GM08714 (cell line): ENCODE data around the gene CRMP1.
"Not testable (repeated sequence)": the region's sequence is repeated elsewhere in the genome, so short reads cannot be mapped to it uniquely, and the experiment has no call there.

Source experiments
- H3K4me3 ChIP-seq: fragments of 200-500 bp; sonication (Bioruptor generic); 2 replicates; pipeline ENCODE4 v1.5.1; 2014; ENCODE audit warnings: mild to moderate bottlenecking, low read length, inconsistent platforms
- ZNF274 ChIP-seq: IDR thresholded peaks from 2 replicates; pipeline ENCODE4 v1.6.1; 2012; ENCODE audit warnings: mild to moderate bottlenecking, low read depth, low read length

CRMP1 gene

DNA sequence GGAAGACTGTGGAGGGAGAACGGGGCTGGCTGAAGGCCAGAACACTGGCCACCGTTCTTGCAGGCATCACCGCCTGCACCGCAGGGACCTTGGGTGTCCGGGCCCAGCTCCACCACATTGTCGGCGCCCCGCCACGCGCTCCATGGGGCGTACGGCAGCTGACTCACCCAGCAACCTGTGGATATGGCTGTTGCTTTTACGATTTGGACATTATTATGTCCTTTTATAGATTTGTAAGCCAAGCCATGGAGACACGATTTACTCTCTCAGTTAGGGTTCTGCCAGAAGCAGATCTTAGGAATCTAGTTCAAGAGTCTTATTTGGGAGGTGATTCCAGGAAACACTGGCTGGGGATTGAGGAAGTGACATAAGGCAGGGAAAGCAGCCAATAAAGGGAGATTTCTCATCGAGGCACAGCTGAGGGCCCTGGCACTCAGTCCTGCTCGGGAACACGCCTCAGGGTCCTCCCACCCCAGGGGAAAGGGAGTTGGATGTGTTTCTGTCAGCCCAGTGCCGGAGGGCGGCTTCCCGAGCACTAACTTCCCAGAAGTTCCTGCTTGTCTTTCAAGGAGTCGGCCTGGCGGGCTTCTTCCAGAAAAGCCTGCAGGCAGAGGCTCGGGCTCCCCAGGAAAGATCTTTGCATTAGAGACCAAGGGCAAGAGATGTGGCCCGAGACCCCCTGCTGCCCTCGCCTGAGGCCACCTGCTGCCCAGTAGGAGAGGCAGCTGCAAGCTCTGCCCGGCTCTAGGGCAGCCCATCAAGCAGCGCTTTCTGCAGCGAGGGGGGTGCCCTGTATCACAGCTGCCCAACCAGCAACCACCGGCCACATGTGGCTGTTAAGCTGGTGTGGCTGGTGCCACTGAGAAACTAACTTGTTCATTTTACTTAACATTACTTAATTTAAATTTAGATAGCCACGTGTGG, 52.9 kb downstream of the CRMP1 start:
- TF ChIP-seq ZNF274: no peak

DNA sequence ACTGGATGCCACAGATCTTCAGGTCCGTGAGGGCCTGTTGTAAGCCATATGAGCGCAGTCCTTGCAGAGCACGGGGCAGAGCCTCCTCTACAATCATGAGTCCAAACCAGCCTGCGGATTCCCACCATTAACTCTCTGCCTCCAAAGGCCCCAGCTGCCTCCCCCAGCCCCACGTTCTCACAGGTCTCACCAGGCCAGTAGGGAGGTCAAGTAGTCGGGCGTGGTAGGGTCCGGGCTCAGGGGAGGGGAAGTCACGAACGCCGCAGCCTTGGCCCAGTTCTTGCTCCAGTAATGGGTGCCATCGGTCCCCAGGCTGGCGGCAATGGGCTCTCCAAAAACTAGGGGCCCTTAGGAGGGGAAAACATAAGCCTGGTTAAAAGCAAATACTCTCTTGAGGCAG, 53.6 kb downstream of the CRMP1 start:
- no peak for TF ChIP-seq ZNF274
- H3K4me3 ChIP-seq: no peak overlapping the region

More for the DNA sequence above, 52.9 kb downstream of the CRMP1 start:
- no peak overlapping the region for H3K4me3 ChIP-seq

DNA sequence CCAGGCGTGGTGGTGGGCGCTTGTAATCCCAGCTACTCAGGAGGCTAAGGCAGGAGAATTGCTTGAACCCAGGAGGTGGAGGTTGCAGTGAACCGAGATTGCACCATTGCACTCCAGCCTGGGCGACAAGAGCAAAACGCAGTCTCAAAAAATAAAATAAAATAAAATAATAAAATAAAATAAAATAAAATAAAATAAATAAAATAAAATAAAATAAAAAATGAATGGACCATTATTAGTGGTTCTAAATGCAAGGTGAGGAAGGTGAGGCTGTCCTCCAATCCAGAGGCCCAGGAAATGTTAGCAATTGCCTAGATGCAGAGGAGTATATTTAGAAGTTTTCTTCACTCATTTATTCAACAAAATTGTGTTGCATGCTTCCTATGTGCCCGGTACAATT, 55.4 kb downstream of the CRMP1 start:
- H3K4me3 ChIP-seq: not testable (repeated sequence)

GRCh38 chr4:5836943-5837342, 55.9 kb downstream of the CRMP1 start:
- TF ChIP-seq ZNF274: no peak
- H3K4me3 ChIP-seq: no peak overlapping the region

DNA sequence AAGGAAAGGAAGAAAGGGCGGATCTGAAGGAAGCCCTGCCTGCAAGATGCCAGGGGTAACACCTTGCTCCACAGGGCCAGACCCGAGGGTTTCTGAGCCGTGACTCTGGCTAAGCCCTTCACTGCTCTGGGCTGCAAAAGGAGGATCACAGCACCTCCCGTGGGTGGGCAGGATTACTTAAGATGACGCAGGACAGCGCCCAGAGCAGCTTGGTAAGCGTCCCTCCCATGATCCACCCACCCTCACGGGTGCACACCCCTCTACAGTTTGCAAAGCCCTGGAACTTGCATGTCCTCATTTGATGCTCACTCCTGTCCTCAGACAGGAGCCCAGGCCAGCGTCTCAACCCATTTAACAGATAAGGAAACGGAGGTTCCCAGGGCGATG, 64.9 kb downstream of the CRMP1 start:
- no peak overlapping the region for H3K4me3 ChIP-seq
- TF ChIP-seq ZNF274: no peak

- no peak for TF ChIP-seq ZNF274
- H3K4me3 ChIP-seq: no peak overlapping the region
Measured at GRCh38 chr4:5827108-5828004, 65.5 kb downstream of the CRMP1 start.

GRCh38 chr4:5826437-5827107, 66.3 kb downstream of the CRMP1 start:
- no peak for TF ChIP-seq ZNF274

DNA sequence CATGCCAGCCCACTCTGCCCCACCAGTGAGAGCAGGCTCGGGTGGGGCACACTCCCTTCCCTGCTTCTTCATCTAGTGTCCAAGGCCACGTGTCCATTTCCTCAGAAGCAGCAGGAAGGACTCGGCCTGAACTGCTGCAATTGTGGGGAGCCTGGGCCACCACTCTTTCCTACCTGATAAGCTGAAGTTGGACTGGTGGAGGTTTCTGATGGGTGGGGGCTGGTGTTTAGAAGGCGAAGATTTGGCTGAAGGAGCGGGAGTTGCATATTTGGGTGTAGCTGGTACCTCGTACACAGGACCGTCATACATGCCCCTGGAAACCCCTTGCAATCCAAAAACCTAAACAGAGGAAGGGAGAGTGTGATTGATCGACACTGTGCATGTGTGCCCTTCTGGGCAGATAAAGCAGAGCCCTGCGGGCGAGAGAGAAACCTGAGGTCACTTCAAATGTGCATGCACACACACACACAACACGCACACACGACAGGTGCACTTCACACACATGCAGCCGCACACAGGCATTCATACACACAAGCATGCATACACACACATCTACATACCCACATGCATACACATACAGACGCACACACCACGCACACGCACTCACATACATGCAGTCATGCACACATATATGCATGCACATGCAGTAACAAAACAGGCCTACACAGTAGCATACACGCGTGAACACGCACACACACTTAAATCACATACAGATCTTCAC, 67.4 kb downstream of the CRMP1 start:
- TF ChIP-seq ZNF274: no peak
- no peak overlapping the region for H3K4me3 ChIP-seq

More at GRCh38 chr4:5826437-5827107, 66.3 kb downstream of the CRMP1 start:
- H3K4me3 ChIP-seq: no peak overlapping the region

DNA sequence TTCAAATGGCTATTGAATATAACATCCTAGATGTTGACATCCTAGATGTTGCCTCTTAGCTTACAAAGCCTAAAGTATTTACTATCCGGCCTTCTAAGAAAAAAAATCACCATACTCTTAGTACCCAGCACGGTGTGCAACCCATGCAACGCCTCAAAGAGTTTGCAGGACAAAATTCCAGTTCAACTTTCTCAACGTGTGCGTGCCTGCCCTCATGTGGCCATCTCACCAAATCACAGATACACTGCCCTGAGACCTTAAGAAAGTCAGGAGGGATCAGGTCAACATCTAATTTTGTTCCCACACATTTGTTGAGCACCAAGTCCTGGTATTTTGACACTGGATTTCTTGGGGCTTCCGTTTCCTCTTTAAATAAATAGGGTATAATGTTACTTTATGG, 68.3 kb downstream of the CRMP1 start:
- H3K4me3 ChIP-seq: no peak overlapping the region
- no peak for TF ChIP-seq ZNF274

- no peak for TF ChIP-seq ZNF274
- no peak overlapping the region for H3K4me3 ChIP-seq
Measured at GRCh38 chr4:5824227-5824626, 68.7 kb downstream of the CRMP1 start.

- no peak overlapping the region for H3K4me3 ChIP-seq
- no peak for TF ChIP-seq ZNF274
Measured at GRCh38 chr4:5823542-5824211, 69.2 kb downstream of the CRMP1 start.

DNA sequence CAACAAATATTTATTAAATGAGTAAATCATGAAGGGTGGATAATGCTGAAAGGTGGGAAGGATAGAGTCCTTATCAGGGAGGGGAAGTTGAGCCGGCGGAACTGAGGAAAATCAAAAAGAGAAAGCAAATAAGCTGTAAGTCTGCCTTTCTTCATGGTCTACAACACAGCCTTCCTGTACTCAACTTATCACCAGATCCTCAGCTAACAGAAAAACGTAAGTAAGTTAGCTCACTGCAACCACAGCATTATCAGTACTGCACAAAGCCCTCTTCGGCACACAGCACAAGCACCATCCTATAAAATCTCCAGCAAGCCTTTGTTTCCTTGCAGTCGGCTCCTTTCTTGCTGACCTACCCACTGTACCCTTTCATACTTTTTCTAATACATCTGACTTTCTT, 70.3 kb downstream of the CRMP1 start:
- TF ChIP-seq ZNF274: no peak
- H3K4me3 ChIP-seq: no peak overlapping the region

DNA sequence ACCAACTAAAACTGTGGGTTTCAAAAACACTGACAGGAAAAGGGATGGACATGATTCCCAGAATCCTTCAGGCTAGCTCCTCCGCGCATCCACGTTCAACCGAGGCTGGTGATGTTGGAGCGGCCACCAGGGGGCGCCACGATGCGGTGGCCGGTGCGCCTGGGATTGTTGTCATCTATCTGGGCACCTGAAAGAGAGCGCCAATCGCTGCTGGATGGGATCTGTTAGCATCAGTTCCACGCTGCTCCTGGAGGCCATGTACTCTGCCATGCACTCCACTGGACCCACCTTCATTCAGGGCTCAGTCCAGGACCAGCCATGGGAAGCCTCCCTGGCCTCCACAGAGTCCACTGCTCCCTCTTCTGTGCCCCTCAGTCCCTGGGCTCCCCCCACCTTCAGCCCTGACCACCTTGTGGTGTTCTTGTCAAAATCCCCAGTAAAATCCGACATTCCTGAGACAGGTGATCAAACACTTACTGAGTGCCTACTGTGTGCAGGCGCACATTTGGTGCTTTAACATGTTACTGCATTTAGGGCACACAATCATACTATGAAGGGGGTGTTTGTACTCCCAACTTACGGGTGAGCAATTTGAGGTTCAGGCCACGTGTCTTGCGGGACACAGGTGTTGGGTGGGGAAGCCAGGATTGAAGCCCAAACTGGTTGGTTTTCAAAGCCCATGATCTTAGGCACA, 71.1 kb downstream of the CRMP1 start:
- H3K4me3 ChIP-seq: no peak overlapping the region
- TF ChIP-seq ZNF274: no peak
